SJSA1 (cell line): Measurements from ENCODE around the gene CEP295NL. TPM values are rescaled to one million over a fixed set of nuclear protein-coding genes. Genes with fewer than 3 reads are reported as not detected.
A peak's percentile ranks its signal among the peaks of the same experiment; 100 is the strongest.
"Not testable (repeated sequence)": the region's sequence is repeated elsewhere in the genome, so short reads cannot be mapped to it uniquely, and the experiment has no call there.

Experiments
- DNase-seq, 2 experiments: peaks; one replicate each; pipeline ENCODE4 v3.0.0-alpha.2; 2015 to 2020; ENCODE audit warnings: low spot score in 2 of 2, low read depth in 1 of 2
- H3K27ac ChIP-seq: fragments of 250-450 bp; sonication (Bioruptor Pico); 2 replicates; pipeline ENCODE4 v1.5.1; 2020; ENCODE audit warnings: mild to moderate bottlenecking, moderate library complexity
- H3K27me3 ChIP-seq: fragments of 250-450 bp; sonication (Bioruptor Pico); replicated peaks from 2 replicates; pipeline ENCODE4 v1.5.1; 2020; ENCODE audit warnings: mild to moderate bottlenecking, moderate library complexity
- H3K36me3 ChIP-seq: fragments of 250-450 bp; sonication (Bioruptor Pico); 2 replicates; pipeline ENCODE4 v1.5.1; 2020; ENCODE audit warnings: mild to moderate bottlenecking
- H3K4me1 ChIP-seq: fragments of 250-450 bp; sonication (Bioruptor Pico); replicated peaks from 2 replicates; pipeline ENCODE4 v1.6.1; 2021; ENCODE audit warnings: mild to moderate bottlenecking
- H3K4me3 ChIP-seq: fragments of 250-450 bp; sonication (Bioruptor Pico); 2 replicates; pipeline ENCODE4 v1.5.1; 2020; ENCODE audit warnings: mild to moderate bottlenecking
- H3K9me3 ChIP-seq: fragments of 250-450 bp; sonication (Bioruptor Pico); replicated peaks from 2 replicates; pipeline ENCODE4 v1.5.1; 2020; ENCODE audit warnings: mild to moderate bottlenecking
- total RNA-seq: library from RNA; depleted of rRNA; stranded (reverse); fragments of >200 nt; shearing (Covaris generic); gene quantifications from 2 replicates; pipeline ENCODE4 v1.2.3, GENCODE V29; 2014; rRNA removed

The CEP295NL gene
- 0.22 and 0.34 TPM in 2 replicates for total RNA-seq

GRCh38 chr17:78903101-78903779, at the start of gene CEP295NL:
Gene CEP295NL, minus strand, starts transcription at chr17:78903201. Its CDS starts 1,373 bp downstream, at chr17:78901828.
- Histone ChIP-seq H3K27me3 (no peaks in the 10 kb centered on the region), H3K9me3 (no peaks in the 10 kb centered on the region), H3K4me1 (peaks cover 11% of the 10 kb centered on the region), H3K4me3 (no peak within 1 kb of the TSS), H3K27ac (no peak within 1 kb of the TSS), H3K36me3 (peaks cover 54% of the 10 kb centered on the region)
- no peak for DNase-seq

GRCh38 chr17:78952706-78953105, 49.7 kb upstream of the CEP295NL start:
- Histone ChIP-seq H3K4me3 (no peak overlapping the region), H3K36me3 (no peaks in the 10 kb centered on the region), H3K4me1 (peaks cover 31% of the 10 kb centered on the region), H3K27me3 (no peaks in the 10 kb centered on the region), H3K9me3 (peaks cover 16% of the 10 kb centered on the region), H3K27ac (no peak overlapping the region)
- peak in 1 of 2 experiments; percentile 52 for DNase-seq

GRCh38 chr17:78951967-78952551, 49.1 kb upstream of the CEP295NL start:
- DNase-seq = peak; percentile 41 to 60
- H3K4me1 ChIP-seq = peaks cover 32% of the 10 kb centered on the region

GRCh38 chr17:78950870-78951269, 47.9 kb upstream of the CEP295NL start:
- Histone ChIP-seq H3K4me1 (peaks cover 36% of the 10 kb centered on the region), H3K4me3 (no peak overlapping the region), H3K27ac (no peak overlapping the region), H3K9me3 (peaks cover 16% of the 10 kb centered on the region), H3K27me3 (no peaks in the 10 kb centered on the region), H3K36me3 (no peaks in the 10 kb centered on the region)
- DNase-seq = no peak

More at GRCh38 chr17:78951967-78952551, 49.1 kb upstream of the CEP295NL start:
- H3K9me3 ChIP-seq = peaks cover 16% of the 10 kb centered on the region
- no peak overlapping the region for H3K4me3 ChIP-seq
- H3K27me3 ChIP-seq = no peaks in the 10 kb centered on the region
- peak overlapping the region; percentile 20; the same call in 1 of the 2 replicates for H3K27ac ChIP-seq
- H3K36me3 ChIP-seq = no peaks in the 10 kb centered on the region

- H3K36me3 ChIP-seq = no peaks in the 10 kb centered on the region
- H3K9me3 ChIP-seq = peaks cover 16% of the 10 kb centered on the region
- no peaks in the 10 kb centered on the region for H3K27me3 ChIP-seq
- peaks cover 61% of the 10 kb centered on the region for H3K4me1 ChIP-seq
- H3K4me3 ChIP-seq = no peak overlapping the region
- peak in 1 of 2 experiments; percentile 55 for DNase-seq
- H3K27ac ChIP-seq = peak overlapping the region; percentile 44
These were observed 44.5 kb upstream of the CEP295NL start for GRCh38 chr17:78947235-78948149.

GRCh38 chr17:78946631-78947030, 43.6 kb upstream of the CEP295NL start:
- no peaks in the 10 kb centered on the region for H3K27me3 ChIP-seq
- no peak overlapping the region for H3K27ac ChIP-seq
- no peak overlapping the region for H3K4me3 ChIP-seq
- H3K4me1 ChIP-seq = peaks cover 53% of the 10 kb centered on the region
- no peak for DNase-seq
- no peaks in the 10 kb centered on the region for H3K36me3 ChIP-seq
- H3K9me3 ChIP-seq = peaks cover 16% of the 10 kb centered on the region

- Histone ChIP-seq H3K4me3 (no peak overlapping the region), H3K4me1 (peaks cover 49% of the 10 kb centered on the region), H3K36me3 (no peaks in the 10 kb centered on the region), H3K27me3 (no peaks in the 10 kb centered on the region), H3K27ac (0 out of 2 replicates have a peak overlapping the region, but pooled peaks have one; percentile 20), H3K9me3 (peaks cover 12% of the 10 kb centered on the region)
- DNase-seq = no peak
These were observed 43.1 kb upstream of the CEP295NL start for GRCh38 chr17:78946131-78946530.

- not testable (repeated sequence) for H3K4me3 ChIP-seq, H3K9me3 ChIP-seq, DNase-seq, H3K27me3 ChIP-seq, H3K36me3 ChIP-seq
- Histone ChIP-seq H3K27ac (peak overlapping the region; percentile 48), H3K4me1 (peaks cover 56% of the 10 kb centered on the region)
These were observed 42.5 kb upstream of the CEP295NL start for GRCh38 chr17:78945455-78945854.

- H3K27ac ChIP-seq = peak overlapping the region; percentile 48
These were observed 42.0 kb upstream of the CEP295NL start for GRCh38 chr17:78944956-78945355.

GRCh38 chr17:78944026-78944425, 41.0 kb upstream of the CEP295NL start:
- no peaks in the 10 kb centered on the region for H3K9me3 ChIP-seq
- no peaks in the 10 kb centered on the region for H3K27me3 ChIP-seq
- H3K4me1 ChIP-seq = peaks cover 70% of the 10 kb centered on the region
- DNase-seq = no peak
- H3K27ac ChIP-seq = no peak overlapping the region
- H3K4me3 ChIP-seq = no peak overlapping the region
- H3K36me3 ChIP-seq = no peaks in the 10 kb centered on the region

More at GRCh38 chr17:78944956-78945355, 42.0 kb upstream of the CEP295NL start:
- H3K36me3 ChIP-seq = no peaks in the 10 kb centered on the region
- H3K9me3 ChIP-seq = peaks cover under 1% of the 10 kb centered on the region; the same call in 1 of the 2 replicates
- DNase-seq = no peak
- peaks cover 61% of the 10 kb centered on the region for H3K4me1 ChIP-seq
- no peak overlapping the region for H3K4me3 ChIP-seq
- H3K27me3 ChIP-seq = no peaks in the 10 kb centered on the region

- H3K27me3 ChIP-seq = no peaks in the 10 kb centered on the region
- H3K4me1 ChIP-seq = peaks cover 62% of the 10 kb centered on the region
- no peaks in the 10 kb centered on the region for H3K36me3 ChIP-seq
- H3K27ac ChIP-seq = no peak overlapping the region; the same call in 1 of the 2 replicates
- no peaks in the 10 kb centered on the region for H3K9me3 ChIP-seq
- no peak overlapping the region for H3K4me3 ChIP-seq
- DNase-seq = peak in 1 of 2 experiments; percentile 66
These were observed 37.7 kb upstream of the CEP295NL start for GRCh38 chr17:78940708-78941107.

GRCh38 chr17:78940258-78940657, 37.3 kb upstream of the CEP295NL start:
- Histone ChIP-seq H3K27me3 (no peaks in the 10 kb centered on the region), H3K9me3 (no peaks in the 10 kb centered on the region), H3K4me1 (peaks cover 62% of the 10 kb centered on the region), H3K36me3 (no peaks in the 10 kb centered on the region), H3K27ac (0 out of 2 replicates have a peak overlapping the region, but pooled peaks have one; percentile 24), H3K4me3 (no peak overlapping the region)
- no peak for DNase-seq

- DNase-seq = no peak
- H3K27ac ChIP-seq = no peak overlapping the region
These were observed 36.6 kb upstream of the CEP295NL start for GRCh38 chr17:78939615-78940014.

More at GRCh38 chr17:78939615-78940014, 36.6 kb upstream of the CEP295NL start:
- no peaks in the 10 kb centered on the region for H3K9me3 ChIP-seq
- H3K36me3 ChIP-seq = no peaks in the 10 kb centered on the region
- no peak overlapping the region for H3K4me3 ChIP-seq
- no peaks in the 10 kb centered on the region for H3K27me3 ChIP-seq
- H3K4me1 ChIP-seq = peaks cover 62% of the 10 kb centered on the region
